OCI-LY1 (cell line): ENCODE data around the gene ROCK1.

Experiments
- EZH2 ChIP-seq: fragments of 200-600 bp; sonication (generic), shearing (Covaris generic); IDR thresholded peaks from 2 replicates; pipeline ENCODE4 v1.8.0; 2017; ENCODE audit warnings: borderline replicate concordance, mixed run types, mild to moderate bottlenecking, antibody characterized with exemption, low read length, moderate library complexity, mixed read lengths
- TF ChIP-seq, protein P1 (sequence below): fragments of 200-600 bp; sonication (generic), shearing (Covaris generic); IDR thresholded peaks from 2 replicates; pipeline ENCODE4 v1.5.1; 2017; ENCODE audit warnings: mild to moderate bottlenecking, antibody characterized with exemption, low read length, moderate library complexity, mixed read lengths

GRCh38 chr18:21112140-21112473 lies 494 bp upstream of the ROCK1 start:
- no peak for TF ChIP-seq EZH2
- TF ChIP-seq, protein P1, sequence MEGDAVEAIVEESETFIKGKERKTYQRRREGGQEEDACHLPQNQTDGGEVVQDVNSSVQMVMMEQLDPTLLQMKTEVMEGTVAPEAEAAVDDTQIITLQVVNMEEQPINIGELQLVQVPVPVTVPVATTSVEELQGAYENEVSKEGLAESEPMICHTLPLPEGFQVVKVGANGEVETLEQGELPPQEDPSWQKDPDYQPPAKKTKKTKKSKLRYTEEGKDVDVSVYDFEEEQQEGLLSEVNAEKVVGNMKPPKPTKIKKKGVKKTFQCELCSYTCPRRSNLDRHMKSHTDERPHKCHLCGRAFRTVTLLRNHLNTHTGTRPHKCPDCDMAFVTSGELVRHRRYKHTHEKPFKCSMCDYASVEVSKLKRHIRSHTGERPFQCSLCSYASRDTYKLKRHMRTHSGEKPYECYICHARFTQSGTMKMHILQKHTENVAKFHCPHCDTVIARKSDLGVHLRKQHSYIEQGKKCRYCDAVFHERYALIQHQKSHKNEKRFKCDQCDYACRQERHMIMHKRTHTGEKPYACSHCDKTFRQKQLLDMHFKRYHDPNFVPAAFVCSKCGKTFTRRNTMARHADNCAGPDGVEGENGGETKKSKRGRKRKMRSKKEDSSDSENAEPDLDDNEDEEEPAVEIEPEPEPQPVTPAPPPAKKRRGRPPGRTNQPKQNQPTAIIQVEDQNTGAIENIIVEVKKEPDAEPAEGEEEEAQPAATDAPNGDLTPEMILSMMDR, result no peak
